Renal cortex interstitium (tissue), 11 donors: Measurements from ENCODE around the gene COG4. TPM values are rescaled to one million over a fixed set of nuclear protein-coding genes. Genes with fewer than 3 reads are reported as not detected.
"Not testable (repeated sequence)": the region's sequence is repeated elsewhere in the genome, so short reads cannot be mapped to it uniquely, and the experiment has no call there.

Experiments used
- DNase-seq, 11 donors: peaks; one replicate each; pipeline ENCODE4 v3.0.0-alpha.2; 2013; ENCODE audit warnings: low read depth in 9 of 11, low spot score in 4 of 11; ENCODE audit errors: extremely low read depth in 1 of 11
- polyA plus RNA-seq, 3 donors: library from polyadenylated mRNA; unstranded; fragments of 120-200 nt; gene quantifications; one replicate each; pipeline ENCODE4 v1.2.1, GENCODE V29; 2013; ENCODE audit not compliant: insufficient read length in 3 of 3

COG4 gene
- polyA plus RNA-seq, 3 donors: 63.4 to 76.0 (median 70.9) TPM

DNA sequence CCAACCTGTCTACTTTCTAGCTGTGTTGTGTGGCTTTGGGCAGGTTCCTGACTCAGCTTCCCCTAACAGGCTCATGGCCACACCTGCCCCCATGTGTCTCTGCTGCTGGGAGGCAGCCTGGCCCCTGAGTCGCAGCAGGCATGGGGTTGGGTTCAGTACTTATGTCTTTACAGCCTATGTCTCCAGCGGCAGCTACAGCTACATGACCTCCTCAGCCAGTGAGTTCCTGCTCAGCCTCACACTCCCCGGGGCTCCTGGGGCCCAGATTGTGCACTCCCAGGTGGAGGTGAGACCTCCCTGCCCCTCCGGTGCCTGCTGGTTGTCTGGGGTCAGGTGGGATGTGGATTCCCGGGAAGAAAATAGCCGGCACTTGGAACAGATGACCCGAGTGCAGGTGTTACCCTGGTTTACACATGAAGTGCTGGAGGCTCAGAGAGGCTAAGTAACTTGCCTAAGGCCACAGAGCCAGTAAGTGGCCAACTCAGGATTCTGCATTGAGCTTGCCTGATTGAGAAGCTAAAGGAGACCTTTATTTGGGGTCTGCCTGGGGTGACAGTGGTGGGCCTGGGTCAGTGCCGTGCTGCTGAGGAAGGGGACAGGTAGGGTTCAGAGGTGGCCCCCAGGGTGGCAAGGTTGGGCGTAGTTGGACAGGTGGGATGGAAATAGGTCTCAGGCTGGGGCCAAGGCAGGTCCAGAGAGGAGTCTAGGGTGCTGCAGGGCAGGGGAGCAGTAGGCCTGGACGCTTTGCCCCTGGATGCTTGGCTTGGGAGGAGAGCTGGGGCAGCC lies 53.0 kb downstream of the COG4 start:
- no peak for DNase-seq

DNA sequence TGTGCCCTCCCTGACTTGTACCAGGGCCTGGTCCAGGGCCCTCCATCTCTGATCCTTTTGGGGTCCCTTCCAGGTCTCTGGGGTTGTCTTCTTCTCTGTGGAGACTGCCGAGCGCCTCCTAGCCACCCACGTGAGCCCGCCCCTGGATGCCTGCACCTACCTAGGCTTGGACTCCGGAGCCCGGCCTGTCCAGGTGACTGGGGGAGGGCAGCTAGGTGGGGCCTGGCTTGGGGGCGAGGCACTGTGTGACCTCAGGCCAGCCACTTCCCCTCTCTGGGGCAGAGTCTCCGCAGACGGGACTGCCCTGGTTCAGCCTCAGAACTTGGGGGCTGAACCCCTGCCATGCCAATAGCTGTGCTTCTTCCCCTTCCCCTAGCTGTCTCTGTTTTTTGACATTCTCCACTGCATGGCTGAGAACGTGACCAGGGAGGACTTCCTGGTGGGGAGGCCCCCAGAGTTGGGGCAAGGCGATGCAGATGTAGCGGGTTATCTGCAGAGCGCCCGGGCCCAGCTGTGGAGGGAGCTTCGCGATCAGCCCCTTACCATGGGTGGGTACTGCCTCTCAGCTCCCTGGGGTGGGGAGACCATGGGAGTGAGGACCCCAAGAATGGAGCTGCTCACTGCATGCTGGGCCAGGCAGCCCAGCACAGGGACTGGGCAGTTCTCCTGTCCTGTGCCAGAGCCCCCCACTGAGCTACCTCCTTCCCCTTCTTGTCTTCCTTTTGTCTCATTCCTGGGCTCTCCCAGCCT lies 54.4 kb downstream of the COG4 start:
- no peak for DNase-seq

DNA sequence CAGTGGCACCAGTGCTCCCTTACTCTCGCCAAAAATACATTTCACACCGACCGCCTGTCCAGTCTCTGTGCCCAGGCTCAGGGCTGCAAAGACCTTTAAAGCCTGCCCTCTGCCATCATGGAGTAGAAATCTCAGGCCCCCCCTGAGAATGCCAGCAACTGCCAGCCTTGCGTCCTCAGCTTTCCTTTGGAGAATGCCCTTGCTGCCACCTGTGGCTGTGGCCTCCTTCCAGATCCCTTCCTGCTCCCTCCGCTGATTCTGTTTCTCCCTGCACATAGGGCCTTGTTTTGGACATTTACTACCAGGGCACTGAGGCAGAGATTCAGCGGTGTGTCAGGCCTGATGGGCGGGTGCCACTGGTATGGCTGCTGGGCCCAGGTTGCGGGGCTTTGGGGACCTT lies 55.7 kb downstream of the COG4 start:
- no peak for DNase-seq

DNA sequence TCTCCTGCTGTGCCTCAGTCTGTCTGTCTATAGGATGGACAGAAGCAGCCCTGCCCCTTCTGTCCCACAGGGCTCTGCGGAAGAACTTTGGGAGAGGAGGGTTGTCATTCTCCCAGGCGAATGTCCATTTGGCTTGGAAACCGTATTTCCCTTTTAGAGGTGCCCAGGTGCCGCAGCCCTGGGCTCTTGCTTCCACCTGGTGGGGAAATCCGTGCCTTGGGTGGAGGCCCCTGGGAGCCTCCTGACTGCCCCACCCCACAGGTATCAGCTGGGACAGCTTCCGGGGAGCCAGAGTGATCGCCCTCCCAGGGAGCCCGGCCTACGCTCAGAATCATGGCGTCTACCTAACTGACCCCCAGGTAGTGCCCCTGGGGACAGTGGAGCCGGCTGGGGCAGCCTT lies 56.2 kb downstream of the COG4 start:
- DNase-seq: no peak

- no peak for DNase-seq
Observed at GRCh38 chr16:70466805-70467076, 56.6 kb downstream of the COG4 start.

DNA sequence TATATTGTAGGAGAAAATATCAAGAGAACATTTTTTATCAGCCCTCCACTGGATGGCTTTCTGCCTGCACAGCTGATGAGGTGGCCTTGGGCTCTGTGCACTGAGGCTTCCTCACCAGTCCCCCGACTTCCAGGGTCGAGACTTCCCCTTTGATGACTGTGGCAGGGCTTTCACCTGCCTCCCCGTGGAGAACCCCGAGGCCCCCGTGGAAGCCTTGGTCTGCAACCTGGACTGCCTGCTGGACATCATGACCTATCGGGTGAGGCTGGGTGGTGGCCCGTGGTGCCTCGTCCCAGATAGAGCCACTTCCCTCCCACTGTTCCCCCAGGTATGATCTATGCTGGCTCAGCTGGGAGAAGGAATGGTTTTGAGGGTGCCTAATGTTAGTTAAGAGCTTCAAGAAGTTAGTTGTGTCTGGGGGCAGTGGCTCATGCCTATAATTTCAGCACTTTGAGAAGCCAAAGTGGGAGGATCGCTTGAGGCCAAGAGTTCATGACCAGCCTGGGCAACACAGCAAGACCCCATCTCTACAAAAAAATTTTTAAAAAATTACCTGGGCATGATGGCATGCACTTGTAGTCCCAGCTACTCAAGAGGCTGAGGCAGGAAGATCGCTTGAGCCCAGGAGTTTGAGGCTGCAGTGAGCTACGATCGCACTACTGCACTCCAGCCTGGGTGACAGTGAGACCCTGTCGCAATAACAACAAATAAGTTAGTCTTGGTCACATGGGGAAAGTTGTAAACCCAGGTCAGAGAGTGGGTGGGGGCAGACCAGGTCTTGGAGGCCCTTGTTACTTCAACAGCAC lies 57.2 kb downstream of the COG4 start:
- DNase-seq: no peak

DNA sequence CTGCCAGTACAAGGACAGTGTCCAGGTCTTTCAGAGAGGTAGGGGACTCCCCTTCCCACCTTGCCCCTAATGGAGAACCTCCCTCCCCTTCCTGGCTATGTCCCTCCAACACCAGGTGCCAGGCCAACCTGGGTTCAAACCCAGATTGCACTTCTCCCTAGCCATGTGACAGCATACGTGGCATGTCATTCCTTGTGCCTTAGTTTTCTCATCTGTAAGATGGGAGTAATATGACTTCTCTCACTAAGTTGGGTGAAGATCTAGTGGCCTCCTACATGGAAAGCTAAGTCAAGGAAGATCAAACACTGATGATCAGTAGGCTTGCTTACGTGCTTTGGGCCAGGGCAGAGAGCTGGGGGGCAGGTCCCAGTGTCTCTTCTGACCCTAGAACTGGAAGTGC lies 60.1 kb downstream of the COG4 start:
- DNase-seq: no peak

- peak in 2 of 11 donors; percentile 54 to 55 for DNase-seq
Observed at GRCh38 chr16:70460737-70461261, 62.6 kb downstream of the COG4 start.

DNA sequence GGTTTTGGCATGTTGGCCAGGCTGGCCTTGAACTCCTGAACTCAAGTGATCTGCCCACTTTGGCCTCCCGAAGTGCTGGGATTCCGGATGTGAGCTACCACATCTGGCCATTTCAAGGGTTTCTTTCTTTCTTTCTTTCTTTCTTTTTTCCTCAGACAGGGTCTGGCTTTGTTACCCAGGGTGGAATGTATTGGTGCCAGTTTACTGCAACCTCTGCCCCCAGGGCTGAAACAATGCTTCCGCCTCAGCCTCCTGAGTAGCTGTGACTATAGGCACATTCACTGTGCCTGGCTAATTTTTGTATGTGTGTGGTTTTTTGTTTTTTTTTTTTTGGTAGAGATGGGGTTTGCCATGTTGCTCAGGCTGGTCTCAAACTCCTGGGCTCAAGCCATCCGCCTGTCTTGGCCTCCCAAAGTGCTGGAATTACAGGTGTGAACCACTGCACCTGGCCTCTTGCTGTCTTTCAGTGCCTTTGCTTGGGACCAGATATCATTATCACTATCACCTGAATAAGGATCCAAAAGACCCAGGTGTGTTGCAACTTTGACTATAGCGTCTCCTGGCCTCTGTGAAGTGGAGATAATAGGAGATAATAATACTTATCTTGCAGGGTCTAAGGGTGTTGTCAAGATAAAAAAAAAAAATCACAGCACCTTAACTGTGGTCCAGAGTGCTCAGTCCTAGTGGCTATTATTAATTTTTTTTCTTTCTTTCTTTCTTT lies 65.7 kb downstream of the COG4 start:
- no peak for DNase-seq

DNA sequence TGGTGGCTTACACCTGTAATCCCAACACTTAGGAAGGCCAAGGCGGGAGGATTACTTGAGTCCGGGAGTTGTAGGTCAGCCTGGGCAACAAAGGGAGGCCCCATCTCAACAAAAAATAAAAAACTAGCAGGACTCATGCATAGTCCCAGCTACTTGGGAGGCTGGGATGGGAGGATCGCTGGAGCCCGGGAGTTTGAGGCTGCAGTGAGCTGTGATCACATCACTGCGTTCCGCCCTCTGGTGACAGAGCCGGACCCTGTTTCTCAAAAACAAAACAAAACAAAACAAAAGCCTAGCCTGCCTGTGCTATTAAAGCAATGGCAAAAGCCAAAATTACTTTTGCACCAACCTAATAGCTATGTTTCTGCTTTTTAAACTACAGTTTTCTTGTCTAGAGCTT lies 67.4 kb downstream of the COG4 start:
- no peak for DNase-seq

GRCh38 chr16:70454222-70455034 lies 68.9 kb downstream of the COG4 start, which contains the start of gene FCSK:
TSS of gene FCSK (plus strand) at chr16:70454595. CDS start at chr16:70463191, 8,596 bp downstream.
- DNase-seq: peak in 5 of 11 donors; percentile 68 to 80 (median 71)

DNA sequence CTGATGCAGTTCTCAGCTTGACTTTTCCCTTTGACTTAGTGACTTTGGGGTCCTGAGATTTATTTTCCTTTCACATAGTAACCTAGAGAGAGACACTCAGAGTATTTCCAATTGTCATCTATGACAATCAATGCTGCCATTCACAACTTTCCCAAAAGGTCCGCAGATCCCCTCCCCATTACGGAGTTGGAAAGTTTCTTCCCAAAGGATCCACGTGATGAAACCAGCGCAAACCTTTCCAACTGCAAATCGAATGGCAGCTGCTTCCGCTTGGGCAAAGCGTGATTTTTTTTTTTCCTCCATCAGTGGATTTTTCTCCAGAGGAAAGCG lies 69.5 kb downstream of the COG4 start:
- DNase-seq: no peak

GRCh38 chr16:70453117-70453891 lies 70.0 kb downstream of the COG4 start:
- DNase-seq: no peak

GRCh38 chr16:70451004-70451340 lies 72.4 kb downstream of the COG4 start:
- not testable (repeated sequence) for DNase-seq

GRCh38 chr16:70450142-70451003 lies 73.0 kb downstream of the COG4 start:
- DNase-seq: not testable (repeated sequence)

- no peak for DNase-seq
Observed at GRCh38 chr16:70448075-70448474, 75.3 kb downstream of the COG4 start.
